Epithelial cell of esophagus (primary cell): ENCODE results near the gene MDM2.

Experiments
- DNase-seq: peaks from one replicate; pipeline ENCODE4 v3.0.0; 2010; ENCODE audit warnings: low read depth
- H3K4me3 ChIP-seq: 2 replicates; pipeline ENCODE4 v1.5.1; 2011; ENCODE audit warnings: mild to moderate bottlenecking, low read length, control low read depth
- TF ChIP-seq, protein P1 (sequence below): IDR thresholded peaks from 2 replicates; pipeline ENCODE4 v1.5.1; 2011; ENCODE audit warnings: low read depth, mild to moderate bottlenecking, low read length, control low read depth, inconsistent platforms; ENCODE audit not compliant: insufficient read depth; ENCODE audit errors: missing control alignments

Gene MDM2

GRCh38 chr12:68866950-68867349 lies 59.0 kb downstream of the MDM2 start:
- no peak overlapping the region for H3K4me3 ChIP-seq
- TF ChIP-seq, protein P1, sequence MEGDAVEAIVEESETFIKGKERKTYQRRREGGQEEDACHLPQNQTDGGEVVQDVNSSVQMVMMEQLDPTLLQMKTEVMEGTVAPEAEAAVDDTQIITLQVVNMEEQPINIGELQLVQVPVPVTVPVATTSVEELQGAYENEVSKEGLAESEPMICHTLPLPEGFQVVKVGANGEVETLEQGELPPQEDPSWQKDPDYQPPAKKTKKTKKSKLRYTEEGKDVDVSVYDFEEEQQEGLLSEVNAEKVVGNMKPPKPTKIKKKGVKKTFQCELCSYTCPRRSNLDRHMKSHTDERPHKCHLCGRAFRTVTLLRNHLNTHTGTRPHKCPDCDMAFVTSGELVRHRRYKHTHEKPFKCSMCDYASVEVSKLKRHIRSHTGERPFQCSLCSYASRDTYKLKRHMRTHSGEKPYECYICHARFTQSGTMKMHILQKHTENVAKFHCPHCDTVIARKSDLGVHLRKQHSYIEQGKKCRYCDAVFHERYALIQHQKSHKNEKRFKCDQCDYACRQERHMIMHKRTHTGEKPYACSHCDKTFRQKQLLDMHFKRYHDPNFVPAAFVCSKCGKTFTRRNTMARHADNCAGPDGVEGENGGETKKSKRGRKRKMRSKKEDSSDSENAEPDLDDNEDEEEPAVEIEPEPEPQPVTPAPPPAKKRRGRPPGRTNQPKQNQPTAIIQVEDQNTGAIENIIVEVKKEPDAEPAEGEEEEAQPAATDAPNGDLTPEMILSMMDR = no peak
- DNase-seq = no peak

GRCh38 chr12:68867606-68868005 lies 59.6 kb downstream of the MDM2 start:
- no peak for DNase-seq
- TF ChIP-seq, protein P1 = no peak

DNA sequence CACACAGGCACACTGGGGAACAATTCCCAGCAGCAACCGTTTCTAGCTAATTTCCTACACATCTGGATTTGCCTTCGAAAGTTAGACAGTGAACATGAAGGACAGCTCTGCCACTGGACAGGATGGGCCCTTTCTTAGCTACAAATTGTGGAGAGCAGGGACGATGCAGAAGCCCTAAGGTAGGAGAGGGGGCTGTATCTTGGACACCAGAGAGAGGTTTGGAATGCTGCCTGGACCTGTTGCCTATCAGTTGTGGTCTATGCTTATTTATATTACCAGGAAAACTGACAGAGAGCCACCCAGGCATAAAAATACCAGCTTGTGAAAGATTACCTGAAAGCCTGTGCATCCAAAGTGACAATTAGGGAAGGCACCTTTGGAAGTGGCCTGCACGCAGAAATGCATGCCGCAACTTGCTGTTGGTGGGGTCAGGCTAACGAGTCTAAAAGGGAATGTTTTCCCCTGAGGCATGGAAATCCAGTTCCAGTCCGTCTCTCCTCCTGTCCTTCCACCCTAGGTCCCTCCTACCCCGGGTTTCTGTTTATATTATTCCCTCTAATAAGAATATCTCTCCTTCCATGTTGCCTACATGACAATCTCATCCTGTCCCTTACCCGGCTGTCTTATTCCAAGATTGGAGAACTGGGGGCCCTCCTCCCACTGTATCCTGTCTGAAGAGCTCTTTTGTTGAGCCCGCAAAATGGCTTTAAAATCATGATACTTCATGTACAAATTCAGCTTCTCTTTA lies 60.2 kb downstream of the MDM2 start:
- TF ChIP-seq, protein P1 = no peak
- H3K4me3 ChIP-seq = no peak overlapping the region
- DNase-seq = peak; percentile 64

More at GRCh38 chr12:68867606-68868005, 59.6 kb downstream of the MDM2 start:
- no peak overlapping the region for H3K4me3 ChIP-seq

- DNase-seq = no peak
- no peak overlapping the region for H3K4me3 ChIP-seq
- TF ChIP-seq, protein P1 = no peak
Measured at GRCh38 chr12:68870011-68870410, 62.0 kb downstream of the MDM2 start.

GRCh38 chr12:68870443-68870842 lies 62.5 kb downstream of the MDM2 start:
- DNase-seq = no peak
- TF ChIP-seq, protein P1 = no peak
- H3K4me3 ChIP-seq = no peak overlapping the region

DNA sequence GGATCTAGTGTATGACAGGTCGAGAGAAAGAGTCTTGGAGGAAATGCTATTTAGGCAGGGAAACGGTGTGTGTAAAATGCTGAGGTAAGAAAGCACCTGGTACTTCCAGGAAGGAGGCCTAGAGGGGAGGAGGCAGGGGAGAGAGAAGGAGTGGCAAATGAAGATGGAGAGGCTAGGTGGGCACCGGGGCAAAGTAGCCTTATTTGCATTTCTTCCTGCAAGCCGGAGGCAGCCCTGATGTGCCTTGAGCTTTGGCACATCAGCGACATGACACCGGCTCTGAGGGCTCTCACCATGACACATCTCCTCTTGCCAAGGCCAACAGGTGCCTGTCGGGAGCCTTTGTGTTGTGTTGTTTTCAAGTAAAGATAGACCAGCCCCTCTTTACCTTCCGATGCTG lies 63.4 kb downstream of the MDM2 start:
- H3K4me3 ChIP-seq = no peak overlapping the region
- TF ChIP-seq, protein P1 = no peak
- DNase-seq = no peak

GRCh38 chr12:68871921-68872320 lies 63.9 kb downstream of the MDM2 start:
- DNase-seq = peak; percentile 51
- TF ChIP-seq, protein P1 = peak; percentile 53

More at GRCh38 chr12:68871921-68872320, 63.9 kb downstream of the MDM2 start:
- H3K4me3 ChIP-seq = no peak overlapping the region
